Measurements from ENCODE around the gene GGCX.
"Not testable (repeated sequence)": the region's sequence is repeated elsewhere in the genome, so short reads cannot be mapped to it uniquely, and the experiment has no call there.

GGCX gene

DNA sequence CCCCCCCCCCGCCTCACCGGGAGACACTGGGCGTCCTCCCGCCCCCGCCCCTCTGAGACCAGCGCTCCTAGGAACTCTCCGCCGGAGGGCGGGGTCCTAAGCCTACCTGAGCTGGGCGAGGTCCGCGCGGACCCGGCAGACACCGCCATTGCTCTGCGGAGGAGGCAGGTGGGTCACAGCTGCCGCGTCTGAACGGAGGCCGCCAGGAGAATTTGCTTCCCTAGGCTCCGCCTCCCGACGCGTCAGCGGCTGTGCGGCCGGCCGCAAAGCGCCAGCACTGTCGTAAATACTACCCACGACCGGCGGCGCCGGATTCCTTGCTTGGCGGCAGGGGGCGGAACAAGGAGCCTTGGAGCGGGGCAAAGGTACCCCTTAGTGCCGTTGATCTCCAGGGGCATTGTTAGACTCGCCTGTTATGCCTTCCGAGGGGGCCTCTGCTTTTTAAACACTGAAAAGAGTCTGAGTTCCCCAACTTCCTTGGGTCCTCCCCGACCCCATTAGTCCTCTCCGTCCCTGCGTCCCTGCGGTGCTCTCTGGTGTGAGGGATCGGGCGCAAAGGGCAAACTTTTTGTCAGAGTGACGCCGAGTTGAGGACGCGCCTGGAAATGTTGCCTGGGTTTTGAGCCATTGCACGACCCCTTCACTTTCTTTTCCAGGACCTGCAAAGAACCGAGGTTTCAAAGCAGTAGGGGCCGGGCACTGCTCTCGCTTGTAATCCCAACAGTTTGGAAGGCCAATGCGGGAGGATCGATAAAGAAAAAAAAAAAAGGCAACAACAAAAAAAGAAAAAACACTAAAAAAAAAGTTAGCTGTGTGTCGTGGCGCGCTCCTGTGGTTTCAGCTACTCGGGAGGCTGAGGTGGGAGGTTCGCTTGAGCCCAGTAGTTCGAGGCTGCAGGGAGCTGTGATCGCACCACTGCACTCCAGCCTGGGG, at the start of gene GGCX:
Gene GGCX (minus strand): TSS at position 214 of the 933 bp plus-strand sequence. CDS start 65 bp downstream, at position 149.
- peak; percentile 97 for DNase-seq

DNA sequence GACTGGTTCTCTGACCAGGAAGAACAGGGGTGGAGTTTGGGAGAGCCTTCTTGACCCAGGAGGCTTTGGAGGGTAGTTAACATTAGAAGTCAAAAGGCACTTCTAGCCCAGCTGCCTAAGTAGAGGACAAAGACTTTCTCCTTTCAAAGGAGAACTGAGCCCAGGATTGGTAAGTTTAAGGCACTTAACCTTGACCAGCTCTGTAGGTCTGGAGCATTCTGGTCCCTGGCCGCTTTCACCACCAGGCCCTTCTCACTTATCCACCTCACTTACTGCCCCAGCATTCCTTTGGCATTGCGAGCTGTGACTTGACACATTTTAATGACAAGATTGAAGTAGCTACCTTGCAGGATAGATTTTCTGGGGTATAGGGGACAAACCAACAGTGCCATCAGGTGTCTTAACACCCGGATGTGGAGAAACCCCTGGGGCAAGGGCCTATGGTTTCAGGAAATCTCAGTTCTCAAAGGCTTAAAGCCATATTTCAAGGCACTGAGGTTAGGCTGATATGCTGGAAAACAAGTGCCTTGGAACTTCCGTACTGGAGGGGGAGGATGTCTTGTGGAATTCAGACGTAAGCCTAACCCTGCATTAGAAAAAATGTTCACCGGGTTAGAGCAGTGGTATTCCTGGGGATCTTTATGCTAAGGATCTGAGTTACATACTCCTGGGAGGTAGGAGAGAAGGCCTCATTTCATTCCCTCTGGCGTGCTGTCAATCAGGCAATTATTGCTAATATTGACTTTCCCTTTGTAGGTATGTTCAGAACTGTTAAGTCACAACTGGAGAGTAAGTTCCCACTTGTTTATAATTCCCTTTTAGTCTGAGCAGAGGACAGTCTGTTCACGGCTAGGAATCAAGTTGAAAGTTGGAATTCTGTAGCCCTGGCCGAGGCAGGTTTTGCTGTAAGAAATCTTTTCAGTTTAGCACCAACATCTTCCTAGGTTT, 46.2 kb upstream of the GGCX start:
- no peak for DNase-seq

DNA sequence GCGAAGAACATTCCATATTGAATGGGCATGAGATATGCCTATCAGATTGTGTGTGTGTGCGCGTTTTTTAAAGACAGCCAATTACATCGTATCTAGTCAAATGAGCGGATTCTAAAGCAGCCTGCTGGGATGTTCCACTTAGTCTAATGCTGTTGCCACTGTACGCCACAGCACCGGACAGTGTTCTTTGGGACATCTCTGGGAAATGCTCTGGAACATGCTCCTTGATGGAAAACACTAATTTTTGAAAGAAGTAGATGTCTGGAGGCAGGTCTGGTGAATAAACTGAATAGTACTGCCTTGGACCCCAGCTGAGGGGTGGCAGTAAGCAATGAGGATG, 44.8 kb upstream of the GGCX start:
- DNase-seq: no peak

DNA sequence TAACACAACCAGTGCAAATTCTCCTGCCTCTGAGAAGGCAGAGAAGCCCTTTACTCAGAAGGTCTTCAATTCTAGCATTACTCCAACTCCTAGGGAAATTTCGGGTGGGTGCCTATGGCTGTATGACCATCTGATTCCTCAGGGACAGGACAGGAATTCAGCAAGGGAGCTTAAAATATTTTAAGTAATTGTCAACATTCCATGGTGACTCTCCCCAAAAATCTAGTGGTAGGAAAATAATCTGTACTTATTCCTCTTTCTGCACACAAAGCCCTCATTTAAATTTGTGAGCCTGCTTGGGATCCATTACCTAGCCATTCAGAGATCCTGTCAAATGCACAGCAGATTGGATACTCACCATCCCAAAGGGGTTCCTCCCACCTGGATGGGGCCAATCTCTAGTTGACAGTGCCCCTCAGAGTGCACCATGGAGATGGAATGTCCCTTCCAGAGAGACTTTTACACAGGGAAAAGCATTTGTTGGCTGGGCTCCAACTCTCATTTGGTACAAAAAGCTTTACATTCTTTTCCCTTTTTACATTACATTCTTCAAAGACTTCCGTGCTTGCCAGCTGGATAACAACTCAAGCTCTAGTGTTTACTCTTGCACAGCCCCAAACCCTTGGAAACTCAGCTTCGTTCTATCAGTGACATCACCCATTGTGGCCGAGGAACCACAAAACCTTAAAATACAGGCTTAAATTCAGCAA, 44.3 kb upstream of the GGCX start:
- no peak for DNase-seq

DNA sequence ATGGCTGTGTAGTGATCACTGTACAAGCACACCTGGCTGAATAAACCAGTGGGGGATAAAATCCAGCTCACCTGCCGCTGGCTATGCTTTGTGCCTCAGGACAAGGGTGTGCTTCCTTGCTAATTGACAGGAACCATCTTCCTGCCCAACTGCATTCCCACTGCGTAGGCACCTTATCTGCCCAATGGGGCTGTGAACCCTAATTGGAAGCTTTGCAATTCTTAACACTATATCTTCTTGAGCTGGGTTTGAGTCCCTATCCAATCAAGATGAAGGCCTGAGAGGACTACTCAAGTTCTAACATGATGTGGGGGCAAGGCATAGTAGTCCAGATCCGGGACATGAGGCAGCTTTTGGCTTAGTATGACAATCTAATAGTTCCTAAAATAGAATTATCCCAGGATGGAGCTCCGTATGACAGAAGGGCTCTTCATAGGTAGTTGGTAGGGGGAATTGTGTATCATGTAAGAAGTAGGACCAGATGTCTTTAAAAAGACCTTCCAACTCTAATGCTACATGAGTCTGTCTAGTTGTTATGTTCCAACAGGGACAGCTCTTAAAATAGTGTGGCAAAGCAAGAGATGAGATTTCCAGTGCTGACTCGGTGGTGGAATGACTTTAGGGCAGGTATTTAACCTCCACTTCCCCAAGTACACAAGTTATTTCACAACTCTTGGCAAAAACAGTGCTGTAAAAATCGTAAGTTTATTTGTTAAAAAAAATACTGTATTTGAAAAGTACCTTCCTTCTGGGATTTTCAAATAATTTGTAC, 43.5 kb upstream of the GGCX start:
- DNase-seq: no peak

DNA sequence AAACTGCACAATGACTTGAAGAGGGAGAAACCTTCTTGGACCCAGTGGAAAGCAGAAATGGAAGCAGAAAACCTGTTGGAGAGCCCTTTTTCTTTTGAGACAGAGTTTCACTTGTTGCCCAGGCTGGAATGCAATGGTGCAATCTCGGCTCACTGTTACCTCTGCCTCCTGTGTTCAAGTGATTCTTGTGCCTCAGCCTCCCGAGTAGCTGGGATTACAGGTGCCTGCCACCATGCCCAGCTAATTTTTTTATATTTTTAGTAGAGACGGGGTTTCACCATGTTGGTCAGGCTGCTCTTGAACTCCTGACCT, 42.8 kb upstream of the GGCX start:
- not testable (repeated sequence) for DNase-seq

DNA sequence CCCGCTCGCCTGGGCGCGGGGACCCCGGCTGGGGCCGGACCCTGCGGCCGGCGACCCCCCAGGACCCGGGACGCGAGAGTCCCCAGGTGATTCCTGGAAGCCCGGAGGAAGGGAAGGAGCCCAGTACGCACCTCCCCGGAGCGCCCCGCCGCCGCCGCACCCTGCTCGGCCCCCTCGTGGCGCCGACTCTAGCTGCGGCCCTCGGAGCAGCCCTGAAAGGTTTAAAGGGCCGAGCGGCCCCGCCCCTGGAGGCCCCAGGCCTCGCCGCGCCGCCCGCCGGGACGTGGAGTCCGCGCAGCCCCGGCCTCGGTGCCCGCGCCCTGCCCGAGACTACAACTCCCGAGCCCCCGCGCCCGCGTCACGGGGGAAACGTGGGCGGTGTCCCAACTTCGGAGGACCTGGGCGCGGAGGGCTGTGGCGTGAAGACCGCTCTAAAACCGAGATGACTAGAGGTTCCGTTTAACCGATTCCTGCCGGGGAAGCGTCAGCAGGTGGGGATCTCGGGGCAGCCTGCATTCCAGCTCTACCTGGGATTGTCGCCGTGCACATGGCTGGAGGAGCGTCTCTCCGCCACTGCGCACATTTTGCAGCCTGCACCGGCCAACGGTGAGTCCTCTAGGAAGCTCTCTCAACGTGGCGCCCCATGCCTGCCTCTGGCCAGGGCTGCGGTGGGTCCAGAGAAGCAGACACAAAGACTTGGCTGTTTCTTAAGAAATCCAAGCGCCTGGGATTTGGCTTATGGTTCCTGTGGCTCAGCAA, 41.4 kb upstream of the GGCX start, which contains the start of gene TMEM150A:
Gene TMEM150A (minus strand): TSS at position 223 of the 759 bp plus-strand sequence. CDS start 750 bp downstream, outside the sequence.
- peak; percentile 91 for DNase-seq

DNA sequence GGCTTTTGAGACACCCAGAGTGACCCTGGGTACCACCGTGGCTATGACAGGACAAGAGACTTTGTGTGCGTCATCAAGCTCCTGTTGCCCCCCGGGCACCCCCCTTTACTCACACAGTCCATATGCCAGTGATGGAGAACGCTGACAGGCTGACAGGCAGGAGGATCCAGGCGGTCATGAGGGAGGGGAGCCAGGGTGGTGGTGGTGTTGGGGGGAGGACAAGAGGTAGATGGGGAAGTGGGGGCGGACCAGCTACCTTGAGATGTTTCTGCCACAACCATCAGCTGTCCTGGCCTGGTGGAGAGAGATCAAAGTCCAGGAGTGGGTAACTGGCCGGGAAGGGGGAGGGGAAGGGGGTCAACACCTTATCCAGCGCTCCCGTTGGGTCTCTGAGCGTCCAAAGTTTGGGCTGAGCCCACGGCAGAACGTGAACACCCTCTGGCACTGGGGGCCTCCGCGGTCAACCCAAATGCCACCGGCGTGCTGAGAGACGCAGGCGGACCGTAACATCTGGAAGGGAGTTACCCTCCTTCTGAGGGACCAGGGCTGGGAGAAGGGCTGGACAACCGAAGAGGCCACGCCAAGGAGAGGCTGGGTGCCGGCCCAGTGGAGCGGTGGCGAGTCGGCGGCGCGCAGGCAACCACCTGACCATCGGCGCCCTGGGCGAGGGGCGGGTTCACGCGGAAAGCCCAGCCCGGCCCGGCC, 40.6 kb upstream of the GGCX start:
- peak; percentile 24 for DNase-seq

DNA sequence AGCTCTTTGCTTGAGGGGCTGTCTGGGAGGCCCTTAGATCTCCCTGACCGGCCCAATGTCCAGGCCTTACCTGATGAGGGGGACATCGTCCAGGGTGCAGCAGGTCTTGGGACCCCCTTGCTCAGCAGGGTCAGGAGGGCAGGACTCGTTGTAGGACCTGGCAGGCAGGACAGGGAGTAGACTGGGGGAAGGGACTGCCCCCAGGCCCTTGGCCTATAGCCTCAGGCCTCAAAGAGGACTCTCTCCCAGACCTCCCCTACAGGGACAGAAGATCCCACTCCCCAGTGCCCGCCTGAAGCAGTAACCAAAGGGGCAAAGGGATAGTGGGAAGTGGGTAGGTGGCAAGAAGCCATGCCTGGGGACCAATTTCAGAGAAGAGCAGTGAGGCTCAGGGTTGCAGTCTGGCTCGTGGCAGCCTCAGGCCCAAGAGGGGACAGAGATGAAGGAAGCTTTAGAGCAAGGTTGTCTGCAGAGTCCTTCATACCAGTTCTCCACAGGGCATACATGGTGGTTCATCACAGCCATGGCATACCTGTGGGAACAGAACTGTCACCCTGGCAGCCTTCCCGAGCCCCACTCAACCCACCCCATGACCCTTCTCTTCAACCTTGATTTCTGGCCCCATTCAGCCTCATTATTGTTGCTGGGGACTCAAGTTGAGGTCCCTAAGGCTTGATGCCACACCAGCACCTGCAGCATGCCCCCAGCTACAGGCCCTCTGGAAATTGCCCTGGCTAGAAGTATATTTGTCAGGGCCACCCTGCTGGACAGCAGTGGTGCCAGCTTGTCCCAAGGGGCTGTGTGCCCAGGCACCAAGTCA, 39.9 kb upstream of the GGCX start:
- no peak for DNase-seq

DNA sequence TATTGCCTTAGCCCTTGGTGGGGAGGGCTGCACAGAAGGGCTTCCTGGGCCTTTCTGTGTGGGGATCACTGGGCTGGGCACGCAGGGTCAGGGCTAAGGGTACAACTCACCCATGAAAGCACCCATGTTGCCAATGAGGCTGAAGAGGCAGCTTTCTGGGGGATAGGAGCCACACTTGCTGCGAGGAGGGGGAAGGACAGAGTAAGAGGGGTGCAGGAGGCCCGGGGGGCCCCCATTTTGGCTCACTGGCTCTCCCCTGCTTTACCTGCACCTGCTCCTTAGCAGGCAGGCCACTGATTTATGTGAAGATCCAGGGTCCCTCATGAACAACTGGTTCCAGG, 38.9 kb upstream of the GGCX start:
- DNase-seq: no peak

DNA sequence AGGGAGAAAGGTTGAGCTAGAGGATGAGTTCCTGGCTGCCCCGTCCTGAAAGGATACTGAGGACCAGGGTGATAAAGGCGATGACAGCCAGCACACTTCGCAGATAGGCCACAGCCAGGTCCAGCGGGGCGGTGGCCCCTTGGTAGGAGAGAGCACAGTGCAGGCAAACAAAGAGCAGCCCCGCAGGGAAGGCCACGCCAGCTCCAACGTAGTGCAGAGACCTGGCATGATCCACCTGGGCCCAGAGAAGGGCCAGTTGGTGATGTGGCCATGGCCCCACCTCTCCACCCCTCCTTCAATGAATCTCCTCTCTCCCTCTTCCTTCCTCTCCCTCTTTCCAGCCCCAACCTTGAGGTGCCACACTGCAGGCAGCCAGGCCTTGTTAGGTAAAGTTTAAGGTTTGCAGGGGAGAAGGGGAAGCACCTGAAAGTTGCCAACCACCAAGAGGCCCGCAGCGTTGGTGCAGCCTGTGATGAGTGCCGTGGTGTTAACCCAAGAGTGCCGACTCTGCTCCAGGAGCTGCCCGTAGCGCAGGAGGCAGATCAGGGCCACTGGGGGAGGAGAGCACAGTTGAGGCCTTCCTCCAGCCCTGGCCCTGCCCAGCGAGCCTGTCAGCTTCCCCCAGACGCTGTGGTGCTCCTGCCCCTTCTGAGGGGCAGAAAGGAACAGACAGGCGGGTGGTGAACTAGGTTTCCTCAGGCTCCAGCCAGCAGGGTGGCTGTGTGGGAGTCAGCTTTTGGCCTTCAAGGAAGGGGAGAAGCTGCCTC, 38.4 kb upstream of the GGCX start:
- no peak for DNase-seq

DNA sequence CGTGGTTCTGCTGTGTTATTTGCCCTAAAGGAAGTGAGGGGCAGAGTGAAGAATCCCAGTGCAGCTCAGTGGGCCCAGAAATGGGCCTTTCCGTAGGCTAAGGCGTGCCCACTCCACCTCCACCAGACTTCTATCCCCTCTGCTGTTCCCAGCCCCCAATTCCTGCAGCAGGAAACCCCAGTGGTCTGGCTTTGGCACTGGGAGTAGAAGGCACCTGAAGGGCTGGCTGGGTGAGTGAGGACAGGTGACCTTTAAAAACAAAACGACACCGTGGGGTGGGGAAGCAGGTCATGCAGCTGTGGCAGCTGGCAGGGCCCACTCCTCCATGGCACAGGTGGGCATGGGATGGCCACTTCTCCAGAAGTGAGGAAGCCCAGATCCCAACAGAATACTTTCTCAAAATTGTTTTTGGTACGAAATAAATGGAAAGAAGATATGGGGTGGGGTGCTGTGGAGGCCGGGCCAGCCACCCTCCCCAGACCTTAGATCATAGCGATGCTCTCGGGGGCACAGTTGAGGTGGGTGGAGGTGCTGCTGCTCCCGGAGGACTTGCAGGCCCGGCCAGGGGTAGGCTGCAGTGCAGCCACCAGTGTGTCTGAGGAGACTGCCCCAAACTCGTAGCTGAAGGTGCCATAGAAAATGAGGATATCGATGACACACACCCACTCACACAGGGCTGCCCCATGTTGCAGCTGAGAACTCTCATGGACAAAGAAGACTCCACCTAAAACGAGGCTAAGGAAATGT, 37.5 kb upstream of the GGCX start:
- DNase-seq: no peak

DNA sequence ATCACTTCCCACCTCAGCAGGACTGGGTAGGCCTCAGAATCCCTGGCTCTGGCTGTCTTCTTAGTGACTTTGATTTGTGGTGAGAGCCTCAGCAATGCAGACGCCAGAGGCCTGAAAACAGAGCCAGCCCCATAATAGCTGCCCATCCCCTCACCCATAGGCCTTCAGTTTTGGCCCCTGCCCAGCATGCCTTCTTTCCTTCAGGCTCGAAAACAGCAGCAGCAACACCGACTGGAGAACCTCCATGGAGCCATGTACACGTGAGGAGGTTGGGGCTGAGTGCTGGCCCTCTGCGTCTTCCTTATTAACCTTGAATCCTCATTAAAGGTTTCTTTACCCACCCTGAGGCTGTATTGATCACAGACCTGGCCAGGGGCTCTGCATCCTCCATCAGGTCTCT, 35.9 kb upstream of the GGCX start:
- DNase-seq: no peak

DNA sequence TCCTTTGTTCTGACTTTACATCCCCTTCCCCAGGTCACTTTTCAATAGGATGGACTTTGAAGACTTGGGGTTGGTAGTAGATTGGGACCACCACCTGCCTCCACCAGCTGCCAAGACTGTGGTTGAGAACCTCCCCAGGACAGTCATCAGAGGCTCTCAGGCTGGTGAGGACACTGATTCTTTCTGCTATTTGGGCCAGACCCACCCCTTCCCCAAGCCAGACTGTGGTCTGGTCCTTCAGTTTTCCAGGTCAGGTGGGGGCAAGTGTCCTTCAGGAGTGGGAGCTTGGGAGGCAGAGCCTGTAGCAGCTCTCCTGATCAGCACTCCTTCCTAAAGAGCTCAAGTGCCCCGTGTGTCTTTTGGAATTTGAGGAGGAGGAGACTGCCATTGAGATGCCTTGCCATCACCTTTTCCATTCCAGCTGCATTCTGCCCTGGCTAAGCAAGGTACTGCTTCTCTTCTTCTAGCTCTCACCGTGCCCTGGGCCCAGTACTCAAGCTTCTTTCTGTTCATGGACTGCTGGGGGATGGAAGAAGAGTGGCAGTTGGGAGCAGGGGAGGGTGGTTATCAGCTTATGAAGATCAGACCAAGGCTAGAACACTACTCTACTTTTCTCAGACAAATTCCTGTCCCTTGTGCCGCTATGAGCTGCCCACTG, 35.3 kb upstream of the GGCX start:
- no peak for DNase-seq

DNA sequence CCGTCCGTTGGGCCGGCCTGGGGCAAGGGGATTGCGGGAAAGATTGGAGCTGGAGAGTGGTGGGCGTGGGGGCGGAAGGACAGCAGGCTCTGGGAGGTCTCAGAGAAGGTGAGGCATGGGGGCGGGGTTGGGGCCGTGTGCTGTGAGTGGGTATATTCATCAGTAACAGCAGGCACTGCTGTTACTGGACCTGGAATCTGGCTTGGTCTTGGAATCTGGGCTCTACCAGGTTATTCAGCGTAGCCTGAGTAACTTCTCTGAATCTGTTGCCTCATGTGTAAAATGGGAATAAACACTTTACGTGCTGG, 34.7 kb upstream of the GGCX start:
- DNase-seq: peak; percentile 54

DNA sequence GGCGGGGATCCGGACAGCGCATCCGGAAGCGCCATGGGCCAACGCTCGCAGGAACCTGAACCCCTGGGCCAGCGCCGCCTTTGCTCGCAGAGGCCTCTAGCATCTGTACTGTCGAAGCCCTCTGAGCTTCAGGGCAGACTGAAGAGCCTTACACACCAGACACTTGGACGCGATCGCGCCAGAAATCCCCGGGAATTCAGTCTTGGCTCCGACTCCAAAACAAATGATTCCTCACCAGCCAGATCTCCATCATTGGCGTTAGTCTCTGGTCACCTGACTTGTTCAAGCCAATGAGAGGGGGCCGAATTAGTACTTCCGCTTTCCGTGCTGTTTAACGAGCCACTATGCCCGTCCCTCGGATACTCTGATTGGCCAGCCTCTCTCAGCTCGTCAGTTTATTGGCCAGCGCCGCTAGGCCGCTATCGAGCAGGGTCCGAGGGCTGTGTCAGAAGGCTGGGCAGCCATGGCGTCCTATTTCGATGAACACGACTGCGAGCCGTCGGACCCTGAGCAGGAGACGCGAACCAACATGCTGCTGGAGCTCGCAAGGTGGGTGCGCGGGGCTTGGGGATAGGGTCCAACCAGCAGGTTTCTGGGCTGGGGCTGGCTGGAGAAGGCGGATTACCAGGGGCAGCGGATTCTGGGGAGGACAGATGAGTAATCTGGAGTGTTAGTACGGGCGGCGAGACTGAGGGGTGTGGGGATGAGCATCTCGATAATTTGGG, 34.2 kb upstream of the GGCX start, which contains the start of gene RNF181:
Gene RNF181 (plus strand): TSS at position 445 of the 725 bp plus-strand sequence. CDS start 19 bp downstream, at position 464.
- DNase-seq: peak; percentile 93

DNA sequence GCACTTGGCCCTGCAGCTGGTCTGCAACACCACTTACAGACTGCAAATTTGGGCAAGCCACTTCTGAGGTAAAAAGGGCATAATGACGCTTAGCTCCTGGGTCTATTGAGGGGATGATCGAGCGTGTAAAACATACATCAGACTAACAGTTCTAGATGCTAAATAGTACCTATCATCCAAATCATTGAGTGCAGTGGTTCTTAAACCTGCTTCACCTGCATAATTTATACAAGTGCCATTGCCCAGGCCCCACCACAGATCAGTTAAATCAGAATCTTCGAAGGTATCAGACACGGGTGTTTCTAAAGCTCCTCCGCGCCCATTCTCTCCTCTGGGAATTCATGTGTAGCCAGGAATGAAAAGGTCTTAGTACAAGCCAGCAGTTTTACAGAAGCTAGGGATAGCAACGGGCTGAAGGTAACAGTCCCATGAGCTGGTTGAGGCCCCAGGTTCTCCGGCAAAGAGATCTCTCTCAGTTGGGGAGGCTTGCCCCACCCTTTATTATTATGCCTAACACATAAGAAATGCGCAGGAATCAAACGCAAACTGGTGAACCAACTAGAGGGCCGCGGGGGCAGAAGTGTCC, 33.5 kb upstream of the GGCX start:
- DNase-seq: no peak

Data from activated CD4-positive, alpha-beta T cell treated with anti-CD3 and anti-CD28 coated beads for 48 hours (primary cell).